ENCODE results near the gene RAD50.

GRCh38 chr5:132674671-132675506 lies 118.1 kb downstream of the RAD50 start:
- no peak for TF ChIP-seq CTCF (IDR thresholded peaks at IDR 0.05)
- TF ChIP-seq POLR2A (IDR thresholded peaks at IDR 0.05): no peak
